GM20000 (cell line): ENCODE results near the gene TTF1.

ENCODE experiments used
- DNase-seq: peaks from one replicate; pipeline ENCODE4 v3.0.0; 2012; ENCODE audit warnings: low spot score
- TF ChIP-seq, protein P1 (sequence below): IDR thresholded peaks from 2 replicates; pipeline ENCODE4 v1.5.1; 2012; ENCODE audit warnings: mild to moderate bottlenecking, control low read depth; ENCODE audit errors: extremely low read depth, missing control alignments

TTF1 gene, protein sequence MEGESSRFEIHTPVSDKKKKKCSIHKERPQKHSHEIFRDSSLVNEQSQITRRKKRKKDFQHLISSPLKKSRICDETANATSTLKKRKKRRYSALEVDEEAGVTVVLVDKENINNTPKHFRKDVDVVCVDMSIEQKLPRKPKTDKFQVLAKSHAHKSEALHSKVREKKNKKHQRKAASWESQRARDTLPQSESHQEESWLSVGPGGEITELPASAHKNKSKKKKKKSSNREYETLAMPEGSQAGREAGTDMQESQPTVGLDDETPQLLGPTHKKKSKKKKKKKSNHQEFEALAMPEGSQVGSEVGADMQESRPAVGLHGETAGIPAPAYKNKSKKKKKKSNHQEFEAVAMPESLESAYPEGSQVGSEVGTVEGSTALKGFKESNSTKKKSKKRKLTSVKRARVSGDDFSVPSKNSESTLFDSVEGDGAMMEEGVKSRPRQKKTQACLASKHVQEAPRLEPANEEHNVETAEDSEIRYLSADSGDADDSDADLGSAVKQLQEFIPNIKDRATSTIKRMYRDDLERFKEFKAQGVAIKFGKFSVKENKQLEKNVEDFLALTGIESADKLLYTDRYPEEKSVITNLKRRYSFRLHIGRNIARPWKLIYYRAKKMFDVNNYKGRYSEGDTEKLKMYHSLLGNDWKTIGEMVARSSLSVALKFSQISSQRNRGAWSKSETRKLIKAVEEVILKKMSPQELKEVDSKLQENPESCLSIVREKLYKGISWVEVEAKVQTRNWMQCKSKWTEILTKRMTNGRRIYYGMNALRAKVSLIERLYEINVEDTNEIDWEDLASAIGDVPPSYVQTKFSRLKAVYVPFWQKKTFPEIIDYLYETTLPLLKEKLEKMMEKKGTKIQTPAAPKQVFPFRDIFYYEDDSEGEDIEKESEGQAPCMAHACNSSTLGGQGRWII

DNA sequence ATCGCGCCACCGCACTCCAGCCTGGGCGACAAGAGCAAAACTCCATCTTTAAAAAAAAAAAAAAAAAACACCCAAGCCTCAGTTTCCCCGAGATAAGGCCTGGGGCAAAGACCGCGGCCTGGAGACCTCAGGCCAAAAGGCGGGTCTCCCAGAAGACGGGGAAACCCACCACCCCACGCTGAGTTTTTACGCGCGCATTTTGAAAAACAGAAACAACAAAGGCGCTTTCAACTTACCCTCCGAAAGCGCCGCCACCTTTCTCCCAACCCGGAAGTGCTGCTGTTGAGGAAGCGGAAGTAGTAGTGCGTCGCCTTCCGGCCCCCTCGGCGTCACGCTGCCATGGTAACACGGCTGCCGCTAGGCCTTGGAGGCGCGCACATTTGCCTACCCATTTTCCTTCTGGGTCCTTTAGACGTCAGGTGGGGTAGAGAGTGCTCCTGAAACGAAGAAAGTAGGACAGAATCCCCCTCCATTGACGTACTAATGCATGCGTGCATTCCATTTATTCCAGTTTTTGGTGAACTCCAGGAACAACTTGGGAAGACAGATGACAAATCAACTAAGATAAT is at the start of gene TTF1:
TSS of gene TTF1 (minus strand) at position 287 of the 569 bp plus-strand sequence. CDS start 4,019 bp downstream, outside the sequence.
- TF ChIP-seq, protein P1, sequence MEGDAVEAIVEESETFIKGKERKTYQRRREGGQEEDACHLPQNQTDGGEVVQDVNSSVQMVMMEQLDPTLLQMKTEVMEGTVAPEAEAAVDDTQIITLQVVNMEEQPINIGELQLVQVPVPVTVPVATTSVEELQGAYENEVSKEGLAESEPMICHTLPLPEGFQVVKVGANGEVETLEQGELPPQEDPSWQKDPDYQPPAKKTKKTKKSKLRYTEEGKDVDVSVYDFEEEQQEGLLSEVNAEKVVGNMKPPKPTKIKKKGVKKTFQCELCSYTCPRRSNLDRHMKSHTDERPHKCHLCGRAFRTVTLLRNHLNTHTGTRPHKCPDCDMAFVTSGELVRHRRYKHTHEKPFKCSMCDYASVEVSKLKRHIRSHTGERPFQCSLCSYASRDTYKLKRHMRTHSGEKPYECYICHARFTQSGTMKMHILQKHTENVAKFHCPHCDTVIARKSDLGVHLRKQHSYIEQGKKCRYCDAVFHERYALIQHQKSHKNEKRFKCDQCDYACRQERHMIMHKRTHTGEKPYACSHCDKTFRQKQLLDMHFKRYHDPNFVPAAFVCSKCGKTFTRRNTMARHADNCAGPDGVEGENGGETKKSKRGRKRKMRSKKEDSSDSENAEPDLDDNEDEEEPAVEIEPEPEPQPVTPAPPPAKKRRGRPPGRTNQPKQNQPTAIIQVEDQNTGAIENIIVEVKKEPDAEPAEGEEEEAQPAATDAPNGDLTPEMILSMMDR: no peak
- DNase-seq: peak; percentile 94

DNA sequence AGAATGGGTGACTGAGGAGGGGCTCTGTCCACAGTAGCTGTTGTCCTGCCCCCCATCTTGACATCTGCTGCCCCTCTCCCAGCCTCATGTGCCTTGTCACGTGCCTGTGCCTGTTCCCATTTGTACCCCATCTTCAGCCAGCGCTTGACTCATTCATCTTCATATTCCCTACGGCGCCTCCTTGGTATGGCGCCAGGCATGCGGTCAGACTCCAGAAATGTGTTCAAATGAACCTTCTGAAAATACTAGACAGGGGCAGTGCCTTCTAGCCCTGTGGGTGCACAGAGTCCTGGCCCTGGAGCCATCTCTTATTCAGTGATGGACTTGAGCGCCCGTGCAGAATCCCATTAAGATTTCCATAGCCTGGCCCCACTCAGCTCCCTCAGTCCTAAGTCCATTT is 49.6 kb upstream of the TTF1 start:
- DNase-seq: no peak

DNA sequence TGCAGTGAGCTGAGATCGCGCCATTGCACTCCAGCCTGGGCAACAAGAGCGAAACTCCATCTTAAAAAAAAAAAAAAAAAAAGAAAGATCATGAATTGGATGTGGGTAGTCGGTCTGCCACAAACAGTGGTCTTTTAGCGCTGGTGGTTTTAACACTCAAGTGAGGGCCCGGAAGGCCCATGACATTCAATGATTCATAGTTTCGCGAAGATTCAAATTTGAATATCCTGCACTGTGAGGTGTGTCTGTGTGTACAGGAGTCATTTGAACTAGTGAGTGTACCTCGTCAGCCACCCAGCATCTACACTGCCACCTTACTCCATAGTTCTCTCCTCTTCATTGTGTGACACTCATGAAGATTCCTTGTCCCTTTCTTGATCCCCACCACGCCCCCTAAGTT is 44.6 kb upstream of the TTF1 start:
- DNase-seq: no peak
- TF ChIP-seq, protein P1: no peak

More for the DNA sequence above, 49.6 kb upstream of the TTF1 start:
- TF ChIP-seq, protein P1: no peak

DNA sequence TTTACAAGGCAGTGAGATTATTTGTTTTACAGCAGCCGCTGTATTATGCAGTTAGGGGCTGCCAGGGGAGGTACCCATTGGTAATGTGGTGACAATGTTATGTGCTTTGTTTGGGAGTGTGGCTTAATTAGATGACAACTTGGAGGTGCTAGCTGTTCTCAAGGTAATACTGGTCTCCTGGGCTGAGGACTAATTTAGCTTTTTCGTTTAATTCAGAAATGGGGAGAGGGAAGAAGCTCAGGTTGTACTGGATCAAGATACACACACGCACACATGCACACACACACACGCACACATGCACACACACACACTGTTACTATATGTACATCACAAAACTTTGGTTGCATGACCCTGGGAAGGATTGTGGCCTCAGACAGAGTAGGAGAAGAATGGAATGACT is 41.3 kb upstream of the TTF1 start:
- DNase-seq: no peak
- TF ChIP-seq, protein P1: no peak

DNA sequence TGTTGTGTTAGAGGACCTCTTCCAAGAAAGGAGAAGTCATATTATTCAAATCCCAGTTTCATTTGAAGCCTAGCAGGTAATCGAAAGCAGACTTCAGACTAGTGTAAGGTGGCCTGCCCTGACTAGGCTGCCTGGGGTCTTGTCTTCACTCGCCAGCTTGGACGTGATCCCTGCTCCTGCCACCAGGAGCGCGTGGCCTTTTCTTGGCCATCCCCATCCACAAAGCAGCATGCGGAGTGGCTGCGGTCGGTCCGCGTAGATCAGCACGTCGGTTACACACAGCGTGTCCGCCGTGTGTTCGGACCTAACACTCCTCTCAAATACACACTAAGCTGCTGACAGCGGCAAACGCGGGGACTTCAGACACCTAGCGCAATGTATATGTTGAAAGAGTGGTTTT is 40.7 kb upstream of the TTF1 start:
- TF ChIP-seq, protein P1: no peak
- no peak for DNase-seq

DNA sequence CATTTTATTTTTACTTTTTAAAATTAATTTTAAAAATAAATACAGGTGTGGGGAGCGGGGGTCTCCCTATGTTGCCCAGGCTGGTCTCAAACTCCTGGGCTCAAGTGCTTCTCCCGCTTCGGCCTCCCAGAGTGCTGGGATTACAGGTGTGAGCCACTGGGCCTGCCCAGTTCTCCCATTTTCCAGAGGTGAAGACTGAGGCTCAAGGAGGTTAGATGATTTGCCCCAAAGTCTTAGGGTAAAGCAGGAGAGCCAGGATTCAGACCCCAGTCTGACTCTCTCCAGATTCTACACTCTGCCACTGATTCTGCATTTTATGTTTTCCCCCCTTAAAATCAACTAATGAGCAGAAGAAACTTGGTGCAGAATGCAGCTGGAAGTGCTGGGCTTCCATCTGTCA is 40.2 kb upstream of the TTF1 start:
- DNase-seq: no peak
- TF ChIP-seq, protein P1: no peak
